T follicular helper cell (primary cell): ENCODE data around the gene SLCO2A1.
"Not testable (repeated sequence)": the region's sequence is repeated elsewhere in the genome, so short reads cannot be mapped to it uniquely, and the experiment has no call there.

Experiments used
- DNase-seq: peaks from one replicate; pipeline ENCODE4 v3.0.0-alpha.2; 2020; ENCODE audit warnings: low read depth
- total RNA-seq, 2 experiments: gene quantifications; one replicate each; lab custom pipeline; 2026; lab: John Stamatoyannopoulos, UW

Gene SLCO2A1
- 0.04 to 0.06 reads per million in 2 experiments for total RNA-seq

- DNase-seq = no peak
These were observed at the start of gene SLCO2A1 for GRCh38 chr3:134029734-134030378. SLCO2A1 (minus strand) TSS chr3:134029925; CDS start chr3:134029802, 123 bp downstream.

DNA sequence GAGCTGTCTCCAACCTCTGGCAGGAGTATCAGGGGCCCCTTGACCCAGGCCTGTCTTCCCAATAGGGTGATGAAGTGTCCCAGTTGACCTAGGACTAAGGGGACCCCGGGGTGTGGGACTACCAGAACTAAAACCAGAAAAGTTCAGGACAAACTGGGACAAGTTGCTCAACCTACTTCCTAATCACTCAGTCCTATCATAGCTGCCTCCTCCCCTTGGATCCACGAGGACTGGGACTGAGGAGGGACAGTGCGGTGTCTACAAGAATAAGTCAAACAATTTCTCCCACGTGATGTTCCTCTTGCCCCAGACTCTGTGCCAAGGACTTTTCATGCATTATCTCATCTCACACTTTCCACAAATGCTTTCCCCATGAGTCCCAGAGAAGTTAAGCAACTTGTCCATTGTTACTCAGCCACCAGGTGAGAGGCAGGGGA lies 49.4 kb upstream of the SLCO2A1 start:
- DNase-seq = no peak

DNA sequence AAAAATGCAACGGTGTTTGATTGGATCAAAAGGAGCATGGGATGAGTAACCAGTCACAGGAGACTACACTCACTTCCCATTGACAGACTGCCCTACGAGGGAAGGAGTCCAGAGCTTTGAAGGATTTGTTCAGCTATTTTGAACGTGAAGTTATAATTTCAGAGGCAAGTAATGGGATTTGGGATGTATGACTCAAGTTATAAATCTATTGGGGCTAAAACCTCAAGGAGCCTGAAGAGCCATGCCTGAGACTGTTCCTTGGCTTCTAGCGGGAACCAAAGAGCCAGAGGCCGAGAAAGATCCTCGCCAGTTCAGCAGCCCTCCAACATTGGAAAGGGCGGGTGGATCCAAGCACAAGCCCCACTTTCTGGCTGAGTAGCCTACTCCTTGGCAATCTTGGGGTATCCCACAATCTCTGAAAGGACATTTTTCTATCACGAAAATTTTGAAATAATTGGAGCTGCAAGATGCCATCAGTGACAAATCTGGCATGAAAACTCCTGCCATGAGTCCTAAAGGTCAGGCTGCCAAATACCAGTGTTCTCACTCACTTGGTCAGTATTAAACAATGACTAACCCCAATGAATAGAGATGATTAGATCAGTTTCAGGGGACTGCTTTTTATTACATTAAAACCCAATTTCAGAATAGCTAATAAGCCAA lies 48.6 kb upstream of the SLCO2A1 start:
- DNase-seq = no peak

DNA sequence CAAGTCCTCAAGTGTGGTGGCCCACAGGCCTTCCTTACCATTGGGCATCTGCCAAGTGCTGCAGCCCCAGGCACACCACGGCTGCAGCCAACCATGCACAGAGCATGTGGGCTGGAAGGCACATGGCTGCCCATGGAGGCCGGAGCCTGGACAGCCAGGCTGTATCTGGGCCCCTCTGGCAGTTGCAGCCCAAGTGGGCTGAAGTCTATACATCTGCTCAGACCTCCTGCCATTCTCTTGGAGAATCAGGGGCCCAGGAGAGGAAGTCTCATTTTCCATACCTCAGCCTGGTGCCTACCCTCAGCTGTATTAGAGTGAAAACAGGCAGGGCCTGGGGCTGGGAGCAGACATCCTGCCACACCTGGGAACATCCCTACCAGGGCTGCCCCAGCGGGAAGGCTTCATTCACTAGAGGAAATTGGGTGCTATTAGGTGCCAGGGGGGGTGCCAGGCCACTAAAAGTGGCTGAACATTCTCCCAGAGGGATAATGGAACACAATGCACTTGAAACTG lies 48.0 kb upstream of the SLCO2A1 start:
- DNase-seq = no peak

- DNase-seq = no peak
These were observed 47.1 kb upstream of the SLCO2A1 start for GRCh38 chr3:134076851-134077250.

GRCh38 chr3:134075846-134076245 lies 46.1 kb upstream of the SLCO2A1 start:
- DNase-seq = no peak

DNA sequence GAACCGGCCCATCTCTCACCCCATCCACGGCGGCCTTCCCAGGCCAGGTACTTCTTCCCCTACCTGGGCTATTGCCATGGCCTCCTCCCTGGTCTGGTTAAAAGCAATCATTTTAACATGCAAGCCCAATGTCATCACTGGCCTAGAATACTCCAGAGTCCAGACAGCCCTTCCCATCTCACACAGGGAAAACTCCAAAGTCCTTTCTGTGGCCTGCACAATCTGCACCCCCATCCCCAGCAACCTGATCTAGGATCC lies 45.8 kb upstream of the SLCO2A1 start:
- no peak for DNase-seq

GRCh38 chr3:134074790-134075567 lies 45.3 kb upstream of the SLCO2A1 start:
- no peak for DNase-seq

- no peak for DNase-seq
These were observed 44.5 kb upstream of the SLCO2A1 start for GRCh38 chr3:134074001-134074789.

GRCh38 chr3:134073583-134073945 lies 43.8 kb upstream of the SLCO2A1 start:
- no peak for DNase-seq

DNA sequence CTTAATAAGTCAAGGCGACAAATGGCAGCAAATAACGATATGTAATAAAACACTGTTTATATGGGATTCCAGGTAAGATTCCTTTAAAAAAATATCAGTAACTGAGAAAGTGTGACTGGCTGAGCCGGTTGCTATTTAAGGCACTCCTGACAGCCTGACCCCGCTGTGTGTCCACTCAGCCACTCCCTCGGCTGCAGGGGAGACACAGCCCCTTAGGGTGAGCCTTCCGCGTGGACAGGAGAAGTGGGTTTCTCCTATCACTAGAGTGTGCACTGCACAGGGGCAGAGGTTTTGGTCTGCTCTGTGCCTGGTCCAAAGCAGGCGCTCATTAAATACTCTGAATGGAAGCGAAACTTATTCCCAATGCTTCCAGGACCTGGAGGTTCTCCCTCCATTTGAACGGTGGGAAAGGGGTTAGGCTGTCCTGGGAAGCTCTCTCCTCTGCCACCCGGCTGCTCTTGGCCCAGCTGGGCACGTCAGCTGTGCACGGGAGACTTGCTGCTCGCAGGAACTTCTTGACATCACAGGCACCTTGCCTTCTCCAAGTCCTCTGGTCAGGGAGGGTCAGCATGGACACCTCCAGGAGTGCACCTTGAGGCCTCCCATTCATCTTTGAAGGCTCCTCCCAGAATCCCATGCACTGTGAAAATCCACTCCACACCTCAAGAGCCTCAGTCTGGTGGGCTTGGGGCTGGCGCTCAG lies 43.3 kb upstream of the SLCO2A1 start:
- DNase-seq = no peak

DNA sequence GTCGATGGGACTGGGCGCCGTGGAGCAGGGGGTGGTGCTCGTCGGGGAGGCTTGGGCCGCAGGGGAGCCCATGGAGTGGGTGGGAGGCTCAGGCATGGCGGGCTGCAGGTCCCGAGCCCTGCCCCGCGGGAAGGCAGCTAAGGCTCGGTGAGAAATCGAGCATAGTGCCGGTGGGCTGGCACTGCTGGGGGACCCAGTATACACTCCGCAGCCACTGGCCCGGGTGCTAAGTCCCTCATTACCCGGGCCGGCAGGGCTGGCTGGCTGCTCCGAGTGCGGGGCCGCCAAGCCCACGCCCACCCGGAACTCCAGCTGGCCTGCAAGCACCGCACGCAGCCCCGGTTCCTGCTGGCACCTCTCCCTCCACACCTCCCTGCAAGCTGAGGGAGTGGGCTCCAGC lies 40.6 kb upstream of the SLCO2A1 start:
- not testable (repeated sequence) for DNase-seq

DNA sequence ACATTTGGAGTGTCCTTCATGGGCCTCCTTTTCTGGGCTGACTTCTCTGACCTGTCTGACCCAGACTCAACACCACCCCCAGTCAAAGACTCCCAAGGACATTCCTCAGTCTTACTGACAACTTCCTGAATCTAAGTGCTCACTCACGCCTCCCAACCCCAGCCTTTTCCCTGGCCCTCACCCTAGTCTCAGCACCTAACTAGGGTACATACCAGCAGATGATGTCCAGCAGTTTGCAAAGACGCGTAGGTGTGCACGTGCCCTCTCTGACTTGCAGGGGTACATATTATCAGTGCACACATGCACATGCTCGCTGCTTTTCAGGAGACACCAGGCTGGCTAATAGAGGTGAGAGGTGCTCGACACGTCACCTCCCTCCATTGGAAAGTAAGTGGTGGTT lies 38.7 kb upstream of the SLCO2A1 start:
- DNase-seq = no peak

DNA sequence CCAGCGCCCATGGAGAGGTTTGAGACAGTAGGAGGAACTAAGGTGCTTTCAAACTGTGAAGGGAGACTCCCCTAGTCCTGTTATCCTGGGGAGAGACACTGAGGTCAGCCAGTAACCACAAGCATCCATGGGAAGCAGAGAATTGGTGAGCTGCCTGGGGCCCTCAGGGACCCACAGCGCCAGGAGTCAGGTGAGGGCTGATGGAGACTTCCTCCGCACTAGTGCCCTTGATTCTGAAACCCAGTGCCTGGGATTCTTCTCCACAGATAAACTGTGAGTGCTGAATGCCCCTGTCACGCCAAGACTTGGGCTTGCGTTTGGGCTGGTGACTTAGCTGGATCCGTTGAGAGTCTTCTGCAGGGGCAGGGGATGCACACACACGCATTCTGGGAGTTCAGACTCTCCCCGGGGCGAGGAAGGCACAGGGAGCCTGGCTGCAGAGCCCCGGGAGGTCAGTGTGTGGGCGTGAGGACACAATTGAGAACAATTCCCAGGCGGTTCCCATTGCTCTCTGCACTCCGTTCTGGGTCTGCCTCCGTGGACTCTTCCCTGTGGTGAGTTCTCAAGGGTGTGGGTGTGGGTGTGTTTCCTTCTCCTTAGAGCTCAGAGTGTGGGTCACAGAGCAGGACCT lies 37.9 kb upstream of the SLCO2A1 start:
- no peak for DNase-seq

DNA sequence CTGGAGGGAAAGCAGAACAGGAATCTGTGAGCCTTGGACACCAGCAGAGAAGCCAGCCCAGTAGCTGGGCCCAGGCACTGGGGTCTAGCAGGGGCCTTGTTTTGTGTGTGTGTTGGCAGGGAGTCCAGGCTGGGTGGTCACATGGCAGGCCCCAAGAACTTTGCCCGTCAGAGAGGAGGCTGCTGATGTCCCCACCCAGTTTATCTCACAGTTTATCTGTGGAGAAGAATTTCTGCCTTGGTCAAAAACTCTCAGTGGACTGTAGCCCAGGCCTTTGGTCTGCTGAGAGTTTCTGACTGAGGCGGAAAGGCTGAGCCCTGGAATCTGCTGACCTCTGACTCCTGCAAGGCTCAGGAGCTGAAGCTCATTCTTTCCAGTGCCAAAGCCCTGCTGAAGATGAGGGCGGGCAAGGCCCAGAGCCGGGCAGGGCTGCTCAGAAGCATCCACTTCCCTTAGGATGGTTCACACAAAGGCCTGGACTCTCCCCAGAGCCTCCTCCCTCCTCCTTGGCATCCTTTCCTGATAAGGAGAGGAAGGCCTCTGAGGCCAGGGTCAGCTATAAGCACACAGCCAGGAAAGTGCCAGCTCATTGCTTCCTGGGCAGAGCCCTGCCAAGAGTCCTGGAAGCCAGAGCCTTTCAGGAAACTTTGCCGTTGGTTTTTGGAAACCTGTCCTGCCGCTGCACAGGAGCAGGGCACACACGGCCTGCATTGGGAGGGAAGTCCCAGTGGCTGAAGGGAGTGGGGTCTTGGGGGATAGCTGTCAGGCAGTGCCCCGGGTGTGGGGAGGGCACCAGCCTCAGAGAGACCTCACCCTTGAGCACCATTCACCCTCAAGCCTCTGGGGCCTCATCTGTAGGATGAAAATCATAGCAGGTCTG lies 37.2 kb upstream of the SLCO2A1 start:
- no peak for DNase-seq

GRCh38 chr3:134066158-134066541 lies 36.4 kb upstream of the SLCO2A1 start:
- DNase-seq = no peak

DNA sequence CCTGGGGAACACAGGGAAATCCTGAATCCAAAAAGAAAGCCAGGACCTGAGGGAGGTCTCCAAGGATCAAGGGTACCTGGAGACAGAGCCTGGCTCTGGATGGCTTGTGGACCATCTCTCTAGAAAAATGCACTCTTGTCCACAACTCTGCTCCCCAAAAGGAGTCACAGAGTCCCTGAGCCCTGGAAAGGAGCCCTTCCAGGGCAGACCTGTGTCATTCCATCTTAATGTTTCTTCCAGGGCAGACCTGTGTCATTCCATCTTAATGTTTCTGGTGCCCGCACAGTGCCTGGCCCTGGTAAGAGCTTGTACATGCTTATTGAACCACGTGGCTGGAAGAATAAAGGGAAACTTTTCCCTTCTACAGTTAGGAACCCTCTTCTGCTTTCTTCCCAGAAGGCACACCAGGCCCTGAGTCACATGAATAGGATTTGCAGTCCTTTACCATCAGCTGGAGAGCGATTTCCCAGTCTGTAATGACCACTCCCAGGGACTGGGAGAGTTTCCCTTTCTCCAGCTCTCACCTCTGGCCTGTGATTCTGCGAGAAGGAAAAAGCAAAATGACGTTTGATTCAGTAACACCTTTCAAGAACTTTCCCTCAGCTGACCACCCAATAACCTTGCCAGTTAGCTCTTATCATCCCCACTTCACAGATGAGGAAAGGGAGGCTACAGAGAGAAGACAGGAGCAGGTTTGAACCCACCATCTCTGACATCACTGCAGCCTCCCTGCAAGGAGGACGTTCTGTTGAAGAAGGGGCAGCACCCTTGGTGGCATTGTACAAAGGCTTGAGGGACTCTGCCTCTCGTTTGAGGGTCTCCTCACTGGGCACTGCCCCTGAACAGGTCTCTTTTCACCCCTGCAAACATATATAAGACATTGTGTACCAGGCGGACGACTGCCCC lies 35.8 kb upstream of the SLCO2A1 start:
- DNase-seq = no peak

DNA sequence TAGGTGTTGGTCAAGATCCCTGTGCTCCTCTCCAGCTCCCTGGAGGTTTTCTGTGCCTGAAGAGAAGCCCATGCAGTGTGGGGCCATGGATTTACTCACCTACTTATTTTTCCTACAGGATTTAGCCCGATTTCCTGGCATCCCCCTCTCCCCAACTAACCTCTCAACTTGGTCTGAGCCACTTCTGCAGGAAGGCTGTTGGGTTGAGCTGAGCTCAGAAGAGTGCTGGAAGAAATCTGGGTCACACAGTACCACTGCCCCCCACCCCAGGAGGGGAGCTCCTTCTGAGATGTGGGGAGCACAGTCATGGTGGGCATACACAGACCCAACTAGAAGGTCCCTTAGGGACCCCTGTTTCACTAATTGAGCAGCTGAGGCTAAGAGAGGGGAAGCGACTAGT lies 34.4 kb upstream of the SLCO2A1 start:
- no peak for DNase-seq

DNA sequence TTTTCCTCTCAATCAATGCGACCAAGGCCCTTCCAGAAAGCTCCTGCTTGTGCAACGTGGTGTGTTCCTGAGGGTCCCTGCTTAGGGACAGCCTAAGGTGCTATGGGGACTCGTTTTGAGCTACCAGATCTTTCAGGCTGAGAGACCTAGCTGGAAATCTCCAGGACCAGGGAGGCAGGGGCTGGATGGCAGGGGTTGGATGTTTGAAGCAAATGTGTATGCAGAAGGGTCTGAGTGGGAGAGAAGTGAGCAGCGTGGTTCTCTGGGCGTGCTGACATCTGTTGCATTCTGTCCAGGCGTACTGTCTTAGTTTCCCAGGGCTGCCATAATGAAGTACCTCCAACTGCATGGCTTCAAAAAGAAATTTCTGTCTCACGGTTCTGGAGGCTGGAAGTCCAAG lies 31.7 kb upstream of the SLCO2A1 start:
- DNase-seq = no peak
